Measurements from ENCODE around the gene MYH11.
A peak's percentile ranks its signal among the peaks of the same experiment; 100 is the strongest.
"Not testable (repeated sequence)": the region's sequence is repeated elsewhere in the genome, so short reads cannot be mapped to it uniquely, and the experiment has no call there.

Gene MYH11

GRCh38 chr16:15811481-15812400 lies 45.1 kb downstream of the MYH11 start:
- Histone ChIP-seq H3K4me1 (ENCODE audit: control insufficient read depth, insufficient read depth, low read length) (peaks cover 30% of the 10 kb centered on the region), H3K27ac (ENCODE audit: low read depth, low read length) (peak overlapping the region; percentile 85), H3K36me3 (ENCODE audit: control insufficient read depth, insufficient read depth, low read length) (no peaks in the 10 kb centered on the region), H3K27me3 (ENCODE audit: control insufficient read depth, insufficient read depth, low read length) (no peaks in the 10 kb centered on the region), H3K4me3 (ENCODE audit: low read length) (peak overlapping the region; percentile 9), H3K9ac (ENCODE audit: low read length) (no peak overlapping the region)

DNA sequence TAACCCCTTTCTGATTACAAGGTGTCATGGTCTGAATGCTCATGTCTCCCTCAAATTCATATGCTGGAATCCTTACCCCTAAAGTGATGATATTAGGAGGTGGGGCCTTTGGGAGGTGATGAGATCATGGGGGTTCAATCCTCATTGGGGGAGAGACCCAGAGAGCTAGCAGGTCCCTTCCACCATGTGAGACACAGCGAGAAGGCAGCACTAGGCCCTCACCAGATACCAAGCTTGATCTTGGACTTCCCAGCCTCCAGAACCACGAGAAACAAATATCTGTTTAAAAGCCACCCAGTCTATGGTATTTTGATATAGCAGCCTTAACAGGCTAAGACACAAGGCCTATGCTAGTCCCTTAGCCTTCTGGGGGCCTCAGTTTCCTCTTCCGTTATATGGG lies 45.9 kb downstream of the MYH11 start:
- Histone ChIP-seq H3K27me3 (ENCODE audit: control insufficient read depth, insufficient read depth, low read length) (no peaks in the 10 kb centered on the region), H3K36me3 (ENCODE audit: control insufficient read depth, insufficient read depth, low read length) (no peaks in the 10 kb centered on the region), H3K9ac (ENCODE audit: low read length) (no peak overlapping the region), H3K4me3 (ENCODE audit: low read length) (no peak overlapping the region), H3K4me1 (ENCODE audit: control insufficient read depth, insufficient read depth, low read length) (peaks cover 30% of the 10 kb centered on the region), H3K27ac (ENCODE audit: low read depth, low read length) (peak overlapping the region; percentile 85)

GRCh38 chr16:15810411-15810810 lies 46.4 kb downstream of the MYH11 start:
- Histone ChIP-seq H3K36me3 (ENCODE audit: control insufficient read depth, insufficient read depth, low read length) (no peaks in the 10 kb centered on the region), H3K27me3 (ENCODE audit: control insufficient read depth, insufficient read depth, low read length) (no peaks in the 10 kb centered on the region), H3K9ac (ENCODE audit: low read length) (no peak overlapping the region), H3K4me3 (ENCODE audit: low read length) (no peak overlapping the region), H3K4me1 (ENCODE audit: control insufficient read depth, insufficient read depth, low read length) (peaks cover 30% of the 10 kb centered on the region), H3K27ac (ENCODE audit: low read depth, low read length) (peak overlapping the region; percentile 85)

DNA sequence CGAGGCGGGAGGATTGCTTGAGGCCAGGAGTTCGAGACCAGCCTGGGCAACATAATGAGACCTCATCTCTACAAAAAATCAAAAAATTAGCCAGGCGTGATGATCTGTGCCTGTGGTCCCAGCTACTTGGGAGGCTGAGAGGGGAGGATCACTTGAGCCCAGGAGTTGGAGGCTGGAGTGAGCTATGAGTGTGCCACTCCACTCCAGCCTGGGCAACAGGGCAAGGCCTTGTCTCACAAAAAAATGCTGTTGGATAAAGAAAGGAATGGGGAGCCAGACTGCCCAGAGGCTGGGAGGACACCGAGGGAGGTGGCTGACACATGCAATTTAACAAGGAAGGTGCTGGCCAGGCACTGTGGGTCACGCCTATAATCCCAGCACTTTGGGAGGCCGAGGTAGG lies 47.5 kb downstream of the MYH11 start:
- not testable (repeated sequence) for H3K9ac ChIP-seq (ENCODE audit: low read length); H3K4me3 ChIP-seq (ENCODE audit: low read length); H3K36me3 ChIP-seq (ENCODE audit: control insufficient read depth, insufficient read depth, low read length); H3K27me3 ChIP-seq (ENCODE audit: control insufficient read depth, insufficient read depth, low read length)
- Histone ChIP-seq H3K4me1 (ENCODE audit: control insufficient read depth, insufficient read depth, low read length) (peaks cover 36% of the 10 kb centered on the region), H3K27ac (ENCODE audit: low read depth, low read length) (peak overlapping the region; percentile 85)

GRCh38 chr16:15808071-15808470 lies 48.8 kb downstream of the MYH11 start:
- H3K36me3 ChIP-seq (ENCODE audit: control insufficient read depth, insufficient read depth, low read length) = no peaks in the 10 kb centered on the region
- no peaks in the 10 kb centered on the region for H3K27me3 ChIP-seq (ENCODE audit: control insufficient read depth, insufficient read depth, low read length)
- no peak overlapping the region for H3K4me3 ChIP-seq (ENCODE audit: low read length)
- H3K27ac ChIP-seq (ENCODE audit: low read depth, low read length) = peak overlapping the region; percentile 85
- H3K4me1 ChIP-seq (ENCODE audit: control insufficient read depth, insufficient read depth, low read length) = peaks cover 44% of the 10 kb centered on the region
- no peak overlapping the region for H3K9ac ChIP-seq (ENCODE audit: low read length)

DNA sequence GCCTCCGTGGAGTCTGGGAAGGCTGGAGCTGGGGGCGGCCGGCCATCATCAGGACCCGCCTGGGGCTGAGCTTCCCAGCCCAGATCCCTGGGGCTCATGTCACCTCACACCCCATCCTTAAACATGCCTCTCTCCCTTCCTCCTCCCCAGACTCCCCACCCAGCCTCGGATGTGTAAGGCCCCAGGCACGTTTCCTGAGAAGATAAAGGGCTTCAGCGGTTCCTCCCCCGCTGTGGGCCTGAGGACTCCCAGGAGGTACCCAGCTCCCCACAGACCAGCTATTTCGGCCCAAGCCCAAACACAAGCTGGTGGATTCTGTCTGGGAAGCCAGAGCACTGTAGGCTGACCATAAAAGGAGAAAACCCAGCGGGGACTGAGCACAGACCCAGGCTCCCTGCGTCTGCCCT lies 49.2 kb downstream of the MYH11 start:
- Histone ChIP-seq H3K36me3 (ENCODE audit: control insufficient read depth, insufficient read depth, low read length) (no peaks in the 10 kb centered on the region), H3K9ac (ENCODE audit: low read length) (no peak overlapping the region), H3K4me3 (ENCODE audit: low read length) (no peak overlapping the region), H3K27ac (ENCODE audit: low read depth, low read length) (peak overlapping the region; percentile 85), H3K27me3 (ENCODE audit: control insufficient read depth, insufficient read depth, low read length) (no peaks in the 10 kb centered on the region), H3K4me1 (ENCODE audit: control insufficient read depth, insufficient read depth, low read length) (peaks cover 44% of the 10 kb centered on the region)

- Histone ChIP-seq H3K27me3 (ENCODE audit: control insufficient read depth, insufficient read depth, low read length) (no peaks in the 10 kb centered on the region), H3K9ac (ENCODE audit: low read length) (no peak overlapping the region), H3K27ac (ENCODE audit: low read depth, low read length) (peak overlapping the region; percentile 68), H3K4me3 (ENCODE audit: low read length) (no peak overlapping the region), H3K4me1 (ENCODE audit: control insufficient read depth, insufficient read depth, low read length) (peaks cover 45% of the 10 kb centered on the region), H3K36me3 (ENCODE audit: control insufficient read depth, insufficient read depth, low read length) (peaks cover 4% of the 10 kb centered on the region)
Observed at GRCh38 chr16:15803618-15804017, 53.2 kb downstream of the MYH11 start.

- Histone ChIP-seq H3K4me1 (ENCODE audit: control insufficient read depth, insufficient read depth, low read length) (peaks cover 54% of the 10 kb centered on the region), H3K36me3 (ENCODE audit: control insufficient read depth, insufficient read depth, low read length) (peaks cover 4% of the 10 kb centered on the region), H3K27me3 (ENCODE audit: control insufficient read depth, insufficient read depth, low read length) (no peaks in the 10 kb centered on the region), H3K27ac (ENCODE audit: low read depth, low read length) (peak overlapping the region; percentile 71), H3K9ac (ENCODE audit: low read length) (no peak overlapping the region), H3K4me3 (ENCODE audit: low read length) (no peak overlapping the region)
Observed at GRCh38 chr16:15799851-15800495, 56.9 kb downstream of the MYH11 start.

DNA sequence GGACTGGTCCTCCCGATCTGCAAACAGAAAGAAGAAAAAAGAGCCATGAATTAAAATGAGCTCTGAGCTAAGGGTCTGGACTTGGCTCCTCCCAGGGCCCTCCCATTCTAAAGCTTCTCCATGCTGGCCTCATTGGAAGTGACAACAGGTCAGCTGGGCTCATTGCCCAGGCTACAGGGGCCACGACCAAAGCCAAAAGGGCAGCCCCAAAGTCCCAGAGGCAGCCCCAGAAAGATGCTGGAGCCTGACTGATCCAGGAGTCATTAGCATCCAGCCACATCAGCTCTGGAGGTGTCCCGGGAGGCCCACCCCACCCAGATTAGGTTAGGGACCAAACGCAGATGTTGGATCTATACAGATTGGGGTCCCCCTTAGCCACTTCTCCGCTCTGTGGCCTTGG lies 58.2 kb downstream of the MYH11 start:
- Histone ChIP-seq H3K27ac (ENCODE audit: low read depth, low read length) (peak overlapping the region; percentile 71), H3K9ac (ENCODE audit: low read length) (no peak overlapping the region), H3K4me1 (ENCODE audit: control insufficient read depth, insufficient read depth, low read length) (peaks cover 44% of the 10 kb centered on the region), H3K36me3 (ENCODE audit: control insufficient read depth, insufficient read depth, low read length) (peaks cover 4% of the 10 kb centered on the region), H3K4me3 (ENCODE audit: low read length) (no peak overlapping the region), H3K27me3 (ENCODE audit: control insufficient read depth, insufficient read depth, low read length) (no peaks in the 10 kb centered on the region)

GRCh38 chr16:15796885-15797284 lies 59.9 kb downstream of the MYH11 start:
- H3K4me1 ChIP-seq (ENCODE audit: control insufficient read depth, insufficient read depth, low read length) = peaks cover 37% of the 10 kb centered on the region
- no peak overlapping the region for H3K9ac ChIP-seq (ENCODE audit: low read length)
- H3K4me3 ChIP-seq (ENCODE audit: low read length) = no peak overlapping the region
- no peaks in the 10 kb centered on the region for H3K27me3 ChIP-seq (ENCODE audit: control insufficient read depth, insufficient read depth, low read length)
- H3K27ac ChIP-seq (ENCODE audit: low read depth, low read length) = no peak overlapping the region
- H3K36me3 ChIP-seq (ENCODE audit: control insufficient read depth, insufficient read depth, low read length) = peaks cover 4% of the 10 kb centered on the region

GRCh38 chr16:15795615-15796014 lies 61.2 kb downstream of the MYH11 start:
- peak overlapping the region; percentile 57 for H3K27ac ChIP-seq (ENCODE audit: low read depth, low read length)
- H3K4me3 ChIP-seq (ENCODE audit: low read length) = no peak overlapping the region
- H3K9ac ChIP-seq (ENCODE audit: low read length) = no peak overlapping the region
- H3K36me3 ChIP-seq (ENCODE audit: control insufficient read depth, insufficient read depth, low read length) = peaks cover 4% of the 10 kb centered on the region
- peaks cover 34% of the 10 kb centered on the region for H3K4me1 ChIP-seq (ENCODE audit: control insufficient read depth, insufficient read depth, low read length)
- H3K27me3 ChIP-seq (ENCODE audit: control insufficient read depth, insufficient read depth, low read length) = no peaks in the 10 kb centered on the region

DNA sequence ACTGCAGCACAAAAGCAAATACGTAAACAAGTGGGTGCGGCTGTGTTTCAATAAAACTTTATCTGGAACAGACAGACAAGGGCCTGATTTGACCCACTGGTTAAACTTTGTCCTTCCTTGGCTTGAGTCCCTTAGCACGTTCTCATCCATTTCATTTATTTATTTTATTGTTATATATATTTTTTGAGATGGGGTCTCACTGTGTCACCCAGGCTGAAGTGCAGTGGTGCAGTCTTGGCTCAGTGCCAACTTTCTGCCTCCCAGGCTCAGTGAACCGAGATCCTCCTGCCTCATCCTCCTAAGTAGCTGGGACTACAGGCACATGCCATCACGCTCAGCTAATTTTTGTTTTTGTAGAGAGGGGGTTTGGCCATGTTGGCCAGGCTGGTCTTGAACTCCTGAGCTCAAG lies 64.3 kb downstream of the MYH11 start:
- H3K27ac ChIP-seq (ENCODE audit: low read depth, low read length) = peak overlapping the region; percentile 33
- no peak overlapping the region for H3K9ac ChIP-seq (ENCODE audit: low read length)
- no peaks in the 10 kb centered on the region for H3K27me3 ChIP-seq (ENCODE audit: control insufficient read depth, insufficient read depth, low read length)
- H3K4me1 ChIP-seq (ENCODE audit: control insufficient read depth, insufficient read depth, low read length) = peaks cover 21% of the 10 kb centered on the region
- no peak overlapping the region for H3K4me3 ChIP-seq (ENCODE audit: low read length)
- H3K36me3 ChIP-seq (ENCODE audit: control insufficient read depth, insufficient read depth, low read length) = peaks cover 2% of the 10 kb centered on the region

Measured in rectal smooth muscle tissue (tissue), 1 donor.